GM13977 (cell line): ENCODE results near the gene APOA1.

Source experiments
- DNase-seq: peaks from one replicate; pipeline ENCODE4 v3.0.0; 2012; ENCODE audit warnings: low spot score
- in situ Hi-C: fragments of 300-500 bp; cut with MboI; formaldehyde crosslinking; loops from one replicate; pipeline ENCODE4 v1.12.0; 2022; ENCODE audit warnings: low sequenced_read_pairs, low pct_unique_long_range_greater_than_20kb, mixed read lengths, inconsistent platforms; ENCODE audit not compliant: unreplicated experiment
- TF ChIP-seq, protein P1 (sequence below): IDR thresholded peaks from 2 replicates; pipeline ENCODE4 v1.5.1; 2012; ENCODE audit warnings: mild to moderate bottlenecking, control low read depth; ENCODE audit not compliant: insufficient read depth; ENCODE audit errors: extremely low read depth, missing control alignments

The APOA1 gene

GRCh38 chr11:116833816-116834534 lies 3.4 kb downstream of the APOA1 start:
- DNase-seq = no peak
- TF ChIP-seq, protein P1, sequence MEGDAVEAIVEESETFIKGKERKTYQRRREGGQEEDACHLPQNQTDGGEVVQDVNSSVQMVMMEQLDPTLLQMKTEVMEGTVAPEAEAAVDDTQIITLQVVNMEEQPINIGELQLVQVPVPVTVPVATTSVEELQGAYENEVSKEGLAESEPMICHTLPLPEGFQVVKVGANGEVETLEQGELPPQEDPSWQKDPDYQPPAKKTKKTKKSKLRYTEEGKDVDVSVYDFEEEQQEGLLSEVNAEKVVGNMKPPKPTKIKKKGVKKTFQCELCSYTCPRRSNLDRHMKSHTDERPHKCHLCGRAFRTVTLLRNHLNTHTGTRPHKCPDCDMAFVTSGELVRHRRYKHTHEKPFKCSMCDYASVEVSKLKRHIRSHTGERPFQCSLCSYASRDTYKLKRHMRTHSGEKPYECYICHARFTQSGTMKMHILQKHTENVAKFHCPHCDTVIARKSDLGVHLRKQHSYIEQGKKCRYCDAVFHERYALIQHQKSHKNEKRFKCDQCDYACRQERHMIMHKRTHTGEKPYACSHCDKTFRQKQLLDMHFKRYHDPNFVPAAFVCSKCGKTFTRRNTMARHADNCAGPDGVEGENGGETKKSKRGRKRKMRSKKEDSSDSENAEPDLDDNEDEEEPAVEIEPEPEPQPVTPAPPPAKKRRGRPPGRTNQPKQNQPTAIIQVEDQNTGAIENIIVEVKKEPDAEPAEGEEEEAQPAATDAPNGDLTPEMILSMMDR = no peak
- in situ Hi-C loops = no loop called here

DNA sequence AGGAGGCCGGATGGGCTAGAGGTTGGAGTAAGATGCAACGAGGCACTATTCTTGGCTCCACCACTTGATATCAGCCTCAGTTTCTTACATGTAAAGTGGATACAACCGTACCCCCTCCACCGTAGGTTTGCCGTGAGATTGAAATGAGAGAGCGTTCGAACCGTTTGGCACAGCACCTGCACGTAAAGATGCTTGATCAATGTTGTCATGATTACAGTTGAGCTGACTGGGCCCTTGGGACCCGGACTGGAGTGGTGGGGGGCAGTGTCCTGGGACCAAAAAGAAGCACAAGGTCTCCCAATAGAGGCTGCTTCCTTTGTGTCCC lies 4.0 kb downstream of the APOA1 start:
- TF ChIP-seq, protein P1 = no peak
- no peak for DNase-seq
- in situ Hi-C loops = no loop called here

DNA sequence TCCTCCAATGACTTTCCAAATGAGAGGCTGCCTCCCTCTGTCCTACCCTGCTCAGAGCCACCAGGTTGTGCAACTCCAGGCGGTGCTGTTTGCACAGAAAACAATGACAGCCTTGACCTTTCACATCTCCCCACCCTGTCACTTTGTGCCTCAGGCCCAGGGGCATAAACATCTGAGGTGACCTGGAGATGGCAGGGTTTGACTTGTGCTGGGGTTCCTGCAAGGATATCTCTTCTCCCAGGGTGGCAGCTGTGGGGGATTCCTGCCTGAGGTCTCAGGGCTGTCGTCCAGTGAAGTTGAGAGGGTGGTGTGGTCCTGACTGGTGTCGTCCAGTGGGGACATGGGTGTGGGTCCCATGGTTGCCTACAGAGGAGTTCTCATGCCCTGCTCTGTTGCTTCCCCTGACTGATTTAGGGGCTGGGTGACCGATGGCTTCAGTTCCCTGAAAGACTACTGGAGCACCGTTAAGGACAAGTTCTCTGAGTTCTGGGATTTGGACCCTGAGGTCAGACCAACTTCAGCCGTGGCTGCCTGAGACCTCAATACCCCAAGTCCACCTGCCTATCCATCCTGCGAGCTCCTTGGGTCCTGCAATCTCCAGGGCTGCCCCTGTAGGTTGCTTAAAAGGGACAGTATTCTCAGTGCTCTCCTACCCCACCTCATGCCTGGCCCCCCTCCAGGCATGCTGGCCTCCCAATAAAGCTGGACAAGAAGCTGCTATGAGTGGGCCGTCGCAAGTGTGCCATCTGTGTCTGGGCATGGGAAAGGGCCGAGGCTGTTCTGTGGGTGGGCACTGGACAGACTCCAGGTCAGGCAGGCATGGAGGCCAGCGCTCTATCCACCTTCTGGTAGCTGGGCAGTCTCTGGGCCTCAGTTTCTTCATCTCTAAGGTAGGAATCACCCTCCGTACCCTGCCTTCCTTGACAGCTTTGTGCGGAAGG lies 4.8 kb downstream of the APOA1 start:
- in situ Hi-C loops = no loop called here
- TF ChIP-seq, protein P1 = no peak
- DNase-seq = no peak

DNA sequence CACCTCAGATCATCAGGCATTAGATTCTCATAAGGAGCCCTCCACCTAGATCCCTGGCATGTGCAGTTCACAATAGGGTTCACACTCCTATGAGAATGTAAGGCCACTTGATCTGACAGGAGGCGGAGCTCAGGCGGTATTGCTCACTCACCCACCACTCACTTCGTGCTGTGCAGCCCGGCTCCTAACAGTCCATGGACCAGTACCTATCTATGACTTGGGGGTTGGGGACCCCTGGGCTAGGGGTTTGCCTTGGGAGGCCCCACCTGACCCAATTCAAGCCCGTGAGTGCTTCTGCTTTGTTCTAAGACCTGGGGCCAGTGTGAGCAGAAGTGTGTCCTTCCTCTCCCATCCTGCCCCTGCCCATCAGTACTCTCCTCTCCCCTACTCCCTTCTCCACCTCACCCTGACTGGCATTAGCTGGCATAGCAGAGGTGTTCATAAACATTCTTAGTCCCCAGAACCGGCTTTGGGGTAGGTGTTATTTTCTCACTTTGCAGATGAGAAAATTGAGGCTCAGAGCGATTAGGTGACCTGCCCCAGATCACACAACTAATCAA lies 5.6 kb downstream of the APOA1 start:
- TF ChIP-seq, protein P1 = no peak
- DNase-seq = no peak
- in situ Hi-C loops = no loop called here

DNA sequence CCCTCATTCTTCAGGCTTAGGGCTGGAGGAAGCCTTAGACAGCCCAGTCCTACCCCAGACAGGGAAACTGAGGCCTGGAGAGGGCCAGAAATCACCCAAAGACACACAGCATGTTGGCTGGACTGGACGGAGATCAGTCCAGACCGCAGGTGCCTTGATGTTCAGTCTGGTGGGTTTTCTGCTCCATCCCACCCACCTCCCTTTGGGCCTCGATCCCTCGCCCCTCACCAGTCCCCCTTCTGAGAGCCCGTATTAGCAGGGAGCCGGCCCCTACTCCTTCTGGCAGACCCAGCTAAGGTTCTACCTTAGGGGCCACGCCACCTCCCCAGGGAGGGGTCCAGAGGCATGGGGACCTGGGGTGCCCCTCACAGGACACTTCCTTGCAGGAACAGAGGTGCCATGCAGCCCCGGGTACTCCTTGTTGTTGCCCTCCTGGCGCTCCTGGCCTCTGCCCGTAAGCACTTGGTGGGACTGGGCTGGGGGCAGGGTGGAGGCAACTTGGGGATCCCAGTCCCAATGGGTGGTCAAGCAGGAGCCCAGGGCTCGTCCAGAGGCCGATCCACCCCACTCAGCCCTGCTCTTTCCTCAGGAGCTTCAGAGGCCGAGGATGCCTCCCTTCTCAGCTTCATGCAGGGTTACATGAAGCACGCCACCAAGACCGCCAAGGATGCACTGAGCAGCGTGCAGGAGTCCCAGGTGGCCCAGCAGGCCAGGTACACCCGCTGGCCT lies 7.1 kb downstream of the APOA1 start:
- no peak for DNase-seq
- in situ Hi-C loops = no loop called here
- TF ChIP-seq, protein P1 = no peak

DNA sequence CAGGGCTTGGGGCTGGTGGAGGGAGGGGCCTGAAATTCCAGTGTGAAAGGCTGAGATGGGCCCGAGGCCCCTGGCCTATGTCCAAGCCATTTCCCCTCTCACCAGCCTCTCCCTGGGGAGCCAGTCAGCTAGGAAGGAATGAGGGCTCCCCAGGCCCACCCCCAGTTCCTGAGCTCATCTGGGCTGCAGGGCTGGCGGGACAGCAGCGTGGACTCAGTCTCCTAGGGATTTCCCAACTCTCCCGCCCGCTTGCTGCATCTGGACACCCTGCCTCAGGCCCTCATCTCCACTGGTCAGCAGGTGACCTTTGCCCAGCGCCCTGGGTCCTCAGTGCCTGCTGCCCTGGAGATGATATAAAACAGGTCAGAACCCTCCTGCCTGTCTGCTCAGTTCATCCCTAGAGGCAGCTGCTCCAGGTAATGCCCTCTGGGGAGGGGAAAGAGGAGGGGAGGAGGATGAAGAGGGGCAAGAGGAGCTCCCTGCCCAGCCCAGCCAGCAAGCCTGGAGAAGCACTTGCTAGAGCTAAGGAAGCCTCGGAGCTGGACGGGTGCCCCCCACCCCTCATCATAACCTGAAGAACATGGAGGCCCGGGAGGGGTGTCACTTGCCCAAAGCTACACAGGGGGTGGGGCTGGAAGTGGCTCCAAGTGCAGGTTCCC lies 7.8 kb downstream of the APOA1 start, which contains the start of gene APOC3:
Gene APOC3, plus strand, starts transcription at position 383 of the 659 bp plus-strand sequence. CDS start 676 bp downstream, outside the sequence.
- in situ Hi-C loops = no loop called here
- no peak for DNase-seq
- TF ChIP-seq, protein P1 = no peak
